Left ventricle myocardium inferior (tissue), 1 donor: ENCODE measurements around the gene MED13L. TPM values are rescaled to one million over a fixed set of nuclear protein-coding genes. Genes with fewer than 3 reads are reported as not detected.

Source experiments
- DNase-seq: peaks from one replicate; pipeline ENCODE4 v3.0.0-alpha.2; 2020
- H3K27ac ChIP-seq: fragments of 200-600 bp; replicated peaks from 2 replicates; pipeline ENCODE4 v1.8.0; 2021
- H3K27me3 ChIP-seq: fragments of 200-600 bp; 2 replicates; pipeline ENCODE4 v1.8.0; 2021; ENCODE audit warnings: low read depth
- H3K36me3 ChIP-seq: fragments of 200-600 bp; 2 replicates; pipeline ENCODE4 v1.8.0; 2021
- H3K4me1 ChIP-seq: fragments of 200-600 bp; 2 replicates; pipeline ENCODE4 v1.8.0; 2021
- H3K4me3 ChIP-seq: fragments of 200-600 bp; 2 replicates; pipeline ENCODE4 v1.8.0; 2021; ENCODE audit warnings: mild to moderate bottlenecking, moderate library complexity
- H3K9me3 ChIP-seq: fragments of 200-600 bp; replicated peaks from 2 replicates; pipeline ENCODE4 v1.8.0; 2021
- intact Hi-C: fragments of 100-400 bp; cut with micrococcal nuclease; formaldehyde crosslinking; loops from one replicate; pipeline ENCODE4 v1.11.0; 2022
- total RNA-seq: library from RNA; stranded (reverse); fragmentation: NEBNext Ultra II Directional; extraction: Animal tissue kit (Norgen Biotek cat#: 25700); gene quantifications from one replicate; pipeline ENCODE4 v1.2.1, GENCODE V29; 2021
- TF ChIP-seq, protein P1 (sequence below): fragments of 200-600 bp; IDR thresholded peaks from 2 replicates; pipeline ENCODE4 v1.8.0; 2021; ENCODE audit warnings: antibody characterized with exemption, mild to moderate bottlenecking, borderline replicate concordance
- donor health status: DM: no; HTN: yes; CAD: no; lungs with severe emphysema.

The MED13L gene
- total RNA-seq, 1 donor from 2014 or later, result 55.0 TPM

DNA sequence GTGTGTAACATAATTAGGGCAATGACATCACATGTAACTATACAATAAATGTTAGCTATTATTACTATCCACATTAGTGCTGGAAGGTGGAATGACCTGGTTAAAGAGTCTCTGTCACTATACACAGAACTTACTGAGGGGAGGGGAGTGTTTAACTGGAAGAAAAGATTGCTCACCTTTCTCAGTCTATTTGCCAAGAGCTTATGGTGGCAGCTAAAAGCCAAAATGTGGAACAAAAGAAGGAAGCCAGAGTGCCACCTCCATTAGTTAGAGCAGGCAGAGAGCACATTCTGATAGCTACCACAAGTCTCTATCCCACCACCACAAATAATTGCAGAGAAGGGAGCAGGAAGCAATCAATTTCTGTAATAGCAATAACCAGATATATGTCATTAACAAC is 124.4 kb downstream of the MED13L start:
- H3K4me3 ChIP-seq, result no peak overlapping the region
- intact Hi-C loops, result no loop called here
- TF ChIP-seq, protein P1, sequence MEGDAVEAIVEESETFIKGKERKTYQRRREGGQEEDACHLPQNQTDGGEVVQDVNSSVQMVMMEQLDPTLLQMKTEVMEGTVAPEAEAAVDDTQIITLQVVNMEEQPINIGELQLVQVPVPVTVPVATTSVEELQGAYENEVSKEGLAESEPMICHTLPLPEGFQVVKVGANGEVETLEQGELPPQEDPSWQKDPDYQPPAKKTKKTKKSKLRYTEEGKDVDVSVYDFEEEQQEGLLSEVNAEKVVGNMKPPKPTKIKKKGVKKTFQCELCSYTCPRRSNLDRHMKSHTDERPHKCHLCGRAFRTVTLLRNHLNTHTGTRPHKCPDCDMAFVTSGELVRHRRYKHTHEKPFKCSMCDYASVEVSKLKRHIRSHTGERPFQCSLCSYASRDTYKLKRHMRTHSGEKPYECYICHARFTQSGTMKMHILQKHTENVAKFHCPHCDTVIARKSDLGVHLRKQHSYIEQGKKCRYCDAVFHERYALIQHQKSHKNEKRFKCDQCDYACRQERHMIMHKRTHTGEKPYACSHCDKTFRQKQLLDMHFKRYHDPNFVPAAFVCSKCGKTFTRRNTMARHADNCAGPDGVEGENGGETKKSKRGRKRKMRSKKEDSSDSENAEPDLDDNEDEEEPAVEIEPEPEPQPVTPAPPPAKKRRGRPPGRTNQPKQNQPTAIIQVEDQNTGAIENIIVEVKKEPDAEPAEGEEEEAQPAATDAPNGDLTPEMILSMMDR, result no peak
- no peaks in the 10 kb centered on the region for H3K9me3 ChIP-seq
- no peak overlapping the region for H3K27ac ChIP-seq
- H3K4me1 ChIP-seq, result peaks cover 77% of the 10 kb centered on the region
- H3K27me3 ChIP-seq, result no peaks in the 10 kb centered on the region
- no peak for DNase-seq
- H3K36me3 ChIP-seq, result no peaks in the 10 kb centered on the region

DNA sequence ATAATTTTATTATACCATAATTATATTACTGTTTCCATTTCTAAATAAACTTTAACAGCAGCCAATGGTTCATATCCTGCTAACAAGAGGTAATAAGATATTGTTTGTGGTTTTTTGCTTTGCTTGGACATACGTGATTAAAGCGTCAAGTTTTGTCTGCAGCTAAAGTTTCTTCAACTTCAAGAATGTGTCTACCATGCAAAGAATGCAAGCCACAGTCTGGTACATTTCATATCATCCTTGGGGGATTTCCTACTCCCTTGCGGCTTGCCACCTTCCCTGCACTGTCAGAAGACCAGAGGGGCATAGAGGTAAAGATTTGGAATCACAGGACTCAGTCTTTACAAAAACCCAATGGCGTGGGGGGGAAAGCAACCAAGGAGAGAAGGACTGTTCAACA is 125.2 kb downstream of the MED13L start:
- DNase-seq, result no peak
- no peak overlapping the region for H3K27ac ChIP-seq
- TF ChIP-seq, protein P1, result no peak
- no peaks in the 10 kb centered on the region for H3K27me3 ChIP-seq
- intact Hi-C loops, result no loop called here
- peaks cover 72% of the 10 kb centered on the region for H3K4me1 ChIP-seq
- no peaks in the 10 kb centered on the region for H3K9me3 ChIP-seq
- H3K4me3 ChIP-seq, result no peak overlapping the region
- H3K36me3 ChIP-seq, result no peaks in the 10 kb centered on the region

DNA sequence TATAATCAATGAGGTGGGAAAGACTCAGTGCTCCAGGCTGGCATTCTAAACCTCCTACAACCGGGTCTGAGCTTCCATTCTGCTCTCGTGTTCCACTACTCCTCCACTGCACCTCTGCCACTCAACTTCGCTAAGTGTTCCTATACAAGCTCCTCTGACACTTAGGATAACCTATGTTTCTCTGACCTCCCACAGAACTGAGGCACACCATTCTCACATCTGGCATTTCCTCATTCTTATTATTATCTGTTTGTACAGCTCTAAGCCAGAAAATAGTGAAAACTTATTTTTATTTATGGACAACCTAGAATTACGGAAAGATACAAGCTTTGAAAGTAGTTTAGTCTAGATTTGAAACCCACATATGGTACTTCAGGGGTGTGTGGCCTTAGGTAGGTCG is 127.0 kb downstream of the MED13L start:
- DNase-seq, result no peak
- Histone ChIP-seq H3K4me3 (no peak overlapping the region), H3K27me3 (no peaks in the 10 kb centered on the region), H3K36me3 (no peaks in the 10 kb centered on the region), H3K27ac (no peak overlapping the region), H3K9me3 (no peaks in the 10 kb centered on the region), H3K4me1 (peaks cover 72% of the 10 kb centered on the region)
- intact Hi-C loops, result no loop called here
- TF ChIP-seq, protein P1, result no peak

DNA sequence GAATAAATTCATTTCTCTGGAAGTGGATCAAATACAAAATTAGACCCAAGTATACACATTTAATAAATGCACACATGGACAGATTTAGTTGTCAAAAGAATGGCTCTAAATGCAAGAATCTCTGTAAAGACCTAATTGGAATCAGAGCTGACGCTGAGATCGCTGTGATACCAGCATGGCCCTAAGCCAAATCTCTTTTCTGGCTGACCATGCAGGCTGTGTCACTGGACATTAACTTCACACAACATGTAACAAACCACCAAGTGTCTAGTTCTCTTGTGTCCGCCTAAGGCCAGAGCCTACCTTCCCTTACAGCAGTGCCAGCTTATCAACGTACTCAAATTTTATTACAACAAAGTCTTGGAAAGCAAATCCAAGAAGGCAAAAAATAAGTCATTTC is 127.5 kb downstream of the MED13L start:
- TF ChIP-seq, protein P1, result no peak
- Histone ChIP-seq H3K27ac (no peak overlapping the region), H3K9me3 (no peaks in the 10 kb centered on the region), H3K4me3 (no peak overlapping the region), H3K4me1 (peaks cover 75% of the 10 kb centered on the region), H3K27me3 (no peaks in the 10 kb centered on the region), H3K36me3 (no peaks in the 10 kb centered on the region)
- intact Hi-C loops, result no loop called here
- DNase-seq, result no peak

DNA sequence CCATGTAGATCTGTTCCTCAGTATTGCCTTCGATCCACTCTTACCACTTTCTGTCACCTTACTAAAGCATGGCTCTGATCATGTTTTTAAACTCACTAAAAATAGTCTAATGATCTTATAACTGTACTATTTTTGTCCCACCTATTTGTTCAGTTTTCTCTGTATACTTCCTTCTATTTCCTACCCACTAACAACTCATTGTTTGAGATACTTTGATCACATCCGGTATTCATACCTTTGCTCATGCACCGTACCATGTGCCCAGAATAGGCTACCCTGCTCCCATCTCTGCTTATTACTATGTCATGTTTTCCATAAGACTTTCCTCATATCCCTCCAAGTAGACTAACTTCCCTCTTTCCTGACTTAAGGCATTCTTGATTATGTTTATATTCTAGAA is 128.6 kb downstream of the MED13L start:
- intact Hi-C loops, result loop anchor here (10.0 kb wide), 1 partner anchor 86 kb away; no protein-coding TSS in a partner anchor
- TF ChIP-seq, protein P1, result no peak
- peaks cover 81% of the 10 kb centered on the region for H3K4me1 ChIP-seq
- no peaks in the 10 kb centered on the region for H3K27me3 ChIP-seq
- no peak overlapping the region for H3K27ac ChIP-seq
- no peaks in the 10 kb centered on the region for H3K36me3 ChIP-seq
- DNase-seq, result no peak
- H3K9me3 ChIP-seq, result no peaks in the 10 kb centered on the region
- H3K4me3 ChIP-seq, result no peak overlapping the region
